K562 (cell line): ENCODE measurements around the gene CD151. TPM values are rescaled to one million over a fixed set of nuclear protein-coding genes. Genes with fewer than 3 reads are reported as not detected.

Experiments used
- HMG20A ChIP-seq: fragments of 450-650 bp; formaldehyde crosslinking; conservative IDR thresholded peaks from 2 replicates; pipeline ENCODE4 v1.4.0; 2020; ENCODE audit warnings: mild to moderate bottlenecking, mixed read lengths
- MAFF ChIP-seq: IDR thresholded peaks from 2 replicates; pipeline ENCODE4 v1.6.1; 2012; ENCODE audit warnings: low read length, improper control_type of control experiment
- NCOA6 ChIP-seq: fragments of 450-650 bp; IDR thresholded peaks from 2 replicates; pipeline ENCODE4 v1.6.1; 2017; ENCODE audit warnings: mild to moderate bottlenecking
- NR1H2 ChIP-seq: sonication (generic); formaldehyde crosslinking; IDR thresholded peaks from 2 replicates; pipeline ENCODE4 v1.4.0; 2020; ENCODE audit warnings: mild to moderate bottlenecking, missing genetic modification reagents
- NUFIP1 ChIP-seq: fragments of 450-650 bp; IDR thresholded peaks from 2 replicates; pipeline ENCODE4 v1.6.1; 2018; ENCODE audit not compliant: partially characterized antibody
- RBM39 ChIP-seq: fragments of 200-400 bp; formaldehyde crosslinking; optimal IDR thresholded peaks from 2 replicates; pipeline ENCODE3; 2018; ENCODE audit warnings: low read depth, low read length
- SMARCE1 ChIP-seq: fragments of 450-650 bp; IDR thresholded peaks from 2 replicates; pipeline ENCODE4 v1.7.1; 2016; ENCODE audit warnings: mild to moderate bottlenecking
- STAT5A ChIP-seq: IDR thresholded peaks from 2 replicates; pipeline ENCODE4 v1.6.1; 2012; ENCODE audit warnings: low read length, inconsistent platforms, borderline replicate concordance
- THRAP3 ChIP-seq: fragments of 450-650 bp; IDR thresholded peaks from 2 replicates; pipeline ENCODE4 v1.6.1; 2016; ENCODE audit warnings: mild to moderate bottlenecking, inconsistent platforms, borderline replicate concordance
- ZFX ChIP-seq: sonication (generic); formaldehyde crosslinking; IDR thresholded peaks from 2 replicates; pipeline ENCODE4 v1.8.0; 2022; ENCODE audit warnings: mild to moderate bottlenecking, missing genetic modification reagents, moderate library complexity
- ZNF140 ChIP-seq: fragments of 250-450 bp; sonication (Bioruptor Pico); IDR thresholded peaks from 2 replicates; pipeline ENCODE4 v1.8.0; 2021; ENCODE audit warnings: moderate library complexity, mild to moderate bottlenecking, inconsistent platforms
- ZNF274 ChIP-seq: IDR thresholded peaks from 2 replicates; pipeline ENCODE4 v1.6.1; 2011; ENCODE audit warnings: low read depth, mild to moderate bottlenecking, low read length, moderate library complexity, borderline replicate concordance
- ZSCAN29 ChIP-seq: fragments of 450-650 bp; IDR thresholded peaks from 2 replicates; pipeline ENCODE4 v1.6.1; 2017
- polyA plus RNA-seq, 8 experiments: library from polyadenylated mRNA; depleted of rRNA in 4 of 8; stranded (reverse) in 5 of 8; unstranded in 3 of 8; fragments of >200 nt; fragmentation: Nextera tagmentation in 2 of 8; fragmentation: Illumina TruSeq in 1 of 8; extraction: Ambion mirVana in 2 of 8; extraction: Trizol in 1 of 8; gene quantifications; 2 replicates each; pipeline versions ENCODE4 v1.2.1 to v1.2.3, GENCODE V29; 2011 to 2014; ENCODE audit warnings: inconsistent platforms in 1 of 8, missing spikeins in 1 of 8
- total RNA-seq, 7 experiments: library from RNA; depleted of rRNA in 6 of 7; stranded (reverse); fragments of >200 nt in 6 of 7; fragmentation: Illumina TruSeq in 2 of 7; extraction: Trizol in 2 of 7; gene quantifications; 2 replicates each; pipeline versions ENCODE4 v1.2.1 to v1.2.3, GENCODE V29; 2011 to 2021; ENCODE audit warnings: low replicate concordance in 1 of 7
- TF ChIP-seq, protein P1 (sequence below): fragments of 450-650 bp; IDR thresholded peaks from 2 replicates; pipeline ENCODE4 v1.6.1; 2016; ENCODE audit warnings: low read depth
- TF ChIP-seq, protein P2 (sequence below): fragments of 450-650 bp; IDR thresholded peaks from 2 replicates; pipeline ENCODE4 v1.6.1; 2016; ENCODE audit warnings: borderline replicate concordance
- TF ChIP-seq, protein P3 (sequence below): fragments of 450-650 bp; IDR thresholded peaks from 2 replicates; pipeline ENCODE4 v1.6.1; 2017; ENCODE audit warnings: mild to moderate bottlenecking, moderate library complexity
- TF ChIP-seq, protein P4 (sequence below): fragments of 250-450 bp; sonication (Bioruptor Pico); IDR thresholded peaks from 2 replicates; pipeline ENCODE4 v1.4.0; 2020; ENCODE audit warnings: mild to moderate bottlenecking, moderate library complexity

Gene CD151
- total and polyA plus RNA-seq, 9 of the 15 experiments (the other 6 are each of a cell fraction or from before 2014, with no cell fraction given) = 2.3 to 187 (median 140) TPM

DNA sequence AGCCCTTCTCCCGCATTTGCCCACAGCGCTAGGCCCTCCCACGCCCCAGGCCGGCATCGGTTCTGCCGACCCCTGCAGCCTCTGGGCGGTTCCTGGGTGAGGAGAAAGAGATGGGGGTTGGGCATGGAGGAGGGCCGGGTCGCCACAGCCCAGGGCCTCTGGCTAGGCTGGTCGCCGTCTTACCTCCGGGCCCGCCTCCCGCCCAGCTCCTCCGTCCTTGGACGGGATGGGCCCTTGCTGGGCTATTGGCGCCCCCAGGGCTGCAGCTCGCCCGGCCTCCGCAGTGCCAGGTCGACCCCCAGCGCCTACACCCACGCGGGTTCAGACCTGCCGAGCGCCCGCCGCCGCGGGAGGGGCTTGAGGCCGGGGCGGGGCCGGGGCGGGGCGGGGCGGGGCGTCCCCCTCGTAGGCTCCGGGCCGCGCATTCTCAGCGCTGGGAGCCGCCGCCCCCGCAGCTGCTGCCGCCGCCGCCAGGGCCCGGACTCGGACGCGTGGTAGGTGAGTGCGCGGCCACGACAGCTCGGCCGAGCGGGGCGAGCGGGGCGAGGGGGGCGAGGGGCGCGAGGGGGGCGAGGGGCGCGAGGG is at the start of gene CD151 (continued):
- TF ChIP-seq, protein P1, sequence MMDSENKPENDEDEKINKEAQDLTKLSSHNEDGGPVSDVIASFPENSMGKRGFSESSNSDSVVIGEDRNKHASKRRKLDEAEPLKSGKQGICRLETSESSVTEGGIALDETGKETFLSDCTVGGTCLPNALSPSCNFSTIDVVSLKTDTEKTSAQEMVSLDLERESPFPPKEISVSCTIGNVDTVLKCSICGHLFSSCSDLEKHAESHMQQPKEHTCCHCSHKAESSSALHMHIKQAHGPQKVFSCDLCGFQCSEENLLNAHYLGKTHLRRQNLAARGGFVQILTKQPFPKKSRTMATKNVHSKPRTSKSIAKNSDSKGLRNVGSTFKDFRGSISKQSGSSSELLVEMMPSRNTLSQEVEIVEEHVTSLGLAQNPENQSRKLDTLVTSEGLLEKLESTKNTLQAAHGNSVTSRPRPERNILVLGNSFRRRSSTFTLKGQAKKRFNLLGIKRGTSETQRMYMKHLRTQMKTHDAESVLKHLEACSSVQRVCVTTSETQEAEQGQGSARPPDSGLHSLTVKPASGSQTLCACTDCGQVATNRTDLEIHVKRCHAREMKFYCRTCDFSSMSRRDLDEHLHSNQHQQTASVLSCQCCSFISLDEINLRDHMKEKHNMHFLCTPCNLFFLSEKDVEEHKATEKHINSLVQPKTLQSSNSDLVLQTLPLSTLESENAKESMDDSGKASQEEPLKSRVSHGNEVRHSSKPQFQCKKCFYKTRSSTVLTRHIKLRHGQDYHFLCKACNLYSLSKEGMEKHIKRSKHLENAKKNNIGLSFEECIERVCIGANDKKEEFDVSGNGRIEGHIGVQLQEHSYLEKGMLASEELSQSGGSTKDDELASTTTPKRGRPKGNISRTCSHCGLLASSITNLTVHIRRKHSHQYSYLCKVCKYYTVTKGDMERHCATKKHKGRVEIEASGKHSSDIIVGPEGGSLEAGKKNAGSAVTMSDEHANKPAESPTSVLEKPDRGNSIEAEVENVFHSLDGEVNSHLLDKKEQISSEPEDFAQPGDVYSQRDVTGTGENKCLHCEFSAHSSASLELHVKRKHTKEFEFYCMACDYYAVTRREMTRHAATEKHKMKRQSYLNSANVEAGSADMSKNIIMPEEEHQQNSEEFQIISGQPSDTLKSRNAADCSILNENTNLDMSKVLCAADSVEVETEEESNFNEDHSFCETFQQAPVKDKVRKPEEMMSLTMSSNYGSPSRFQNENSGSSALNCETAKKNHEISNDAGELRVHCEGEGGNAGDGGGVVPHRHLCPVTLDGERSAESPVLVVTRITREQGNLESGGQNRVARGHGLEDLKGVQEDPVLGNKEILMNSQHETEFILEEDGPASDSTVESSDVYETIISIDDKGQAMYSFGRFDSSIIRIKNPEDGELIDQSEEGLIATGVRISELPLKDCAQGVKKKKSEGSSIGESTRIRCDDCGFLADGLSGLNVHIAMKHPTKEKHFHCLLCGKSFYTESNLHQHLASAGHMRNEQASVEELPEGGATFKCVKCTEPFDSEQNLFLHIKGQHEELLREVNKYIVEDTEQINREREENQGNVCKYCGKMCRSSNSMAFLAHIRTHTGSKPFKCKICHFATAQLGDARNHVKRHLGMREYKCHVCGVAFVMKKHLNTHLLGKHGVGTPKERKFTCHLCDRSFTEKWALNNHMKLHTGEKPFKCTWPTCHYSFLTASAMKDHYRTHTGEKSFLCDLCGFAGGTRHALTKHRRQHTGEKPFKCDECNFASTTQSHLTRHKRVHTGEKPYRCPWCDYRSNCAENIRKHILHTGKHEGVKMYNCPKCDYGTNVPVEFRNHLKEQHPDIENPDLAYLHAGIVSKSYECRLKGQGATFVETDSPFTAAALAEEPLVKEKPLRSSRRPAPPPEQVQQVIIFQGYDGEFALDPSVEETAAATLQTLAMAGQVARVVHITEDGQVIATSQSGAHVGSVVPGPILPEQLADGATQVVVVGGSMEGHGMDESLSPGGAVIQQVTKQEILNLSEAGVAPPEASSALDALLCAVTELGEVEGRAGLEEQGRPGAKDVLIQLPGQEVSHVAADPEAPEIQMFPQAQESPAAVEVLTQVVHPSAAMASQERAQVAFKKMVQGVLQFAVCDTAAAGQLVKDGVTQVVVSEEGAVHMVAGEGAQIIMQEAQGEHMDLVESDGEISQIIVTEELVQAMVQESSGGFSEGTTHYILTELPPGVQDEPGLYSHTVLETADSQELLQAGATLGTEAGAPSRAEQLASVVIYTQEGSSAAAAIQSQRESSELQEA = no peak
- no peak for TF ChIP-seq NCOA6
- TF ChIP-seq STAT5A = no peak
- TF ChIP-seq MAFF = no peak
- TF ChIP-seq, protein P2, sequence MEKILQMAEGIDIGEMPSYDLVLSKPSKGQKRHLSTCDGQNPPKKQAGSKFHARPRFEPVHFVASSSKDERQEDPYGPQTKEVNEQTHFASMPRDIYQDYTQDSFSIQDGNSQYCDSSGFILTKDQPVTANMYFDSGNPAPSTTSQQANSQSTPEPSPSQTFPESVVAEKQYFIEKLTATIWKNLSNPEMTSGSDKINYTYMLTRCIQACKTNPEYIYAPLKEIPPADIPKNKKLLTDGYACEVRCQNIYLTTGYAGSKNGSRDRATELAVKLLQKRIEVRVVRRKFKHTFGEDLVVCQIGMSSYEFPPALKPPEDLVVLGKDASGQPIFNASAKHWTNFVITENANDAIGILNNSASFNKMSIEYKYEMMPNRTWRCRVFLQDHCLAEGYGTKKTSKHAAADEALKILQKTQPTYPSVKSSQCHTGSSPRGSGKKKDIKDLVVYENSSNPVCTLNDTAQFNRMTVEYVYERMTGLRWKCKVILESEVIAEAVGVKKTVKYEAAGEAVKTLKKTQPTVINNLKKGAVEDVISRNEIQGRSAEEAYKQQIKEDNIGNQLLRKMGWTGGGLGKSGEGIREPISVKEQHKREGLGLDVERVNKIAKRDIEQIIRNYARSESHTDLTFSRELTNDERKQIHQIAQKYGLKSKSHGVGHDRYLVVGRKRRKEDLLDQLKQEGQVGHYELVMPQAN = peak; percentile 44; the same call in 1 of the 2 replicates
- no peak for TF ChIP-seq ZNF140
- TF ChIP-seq, protein P3, sequence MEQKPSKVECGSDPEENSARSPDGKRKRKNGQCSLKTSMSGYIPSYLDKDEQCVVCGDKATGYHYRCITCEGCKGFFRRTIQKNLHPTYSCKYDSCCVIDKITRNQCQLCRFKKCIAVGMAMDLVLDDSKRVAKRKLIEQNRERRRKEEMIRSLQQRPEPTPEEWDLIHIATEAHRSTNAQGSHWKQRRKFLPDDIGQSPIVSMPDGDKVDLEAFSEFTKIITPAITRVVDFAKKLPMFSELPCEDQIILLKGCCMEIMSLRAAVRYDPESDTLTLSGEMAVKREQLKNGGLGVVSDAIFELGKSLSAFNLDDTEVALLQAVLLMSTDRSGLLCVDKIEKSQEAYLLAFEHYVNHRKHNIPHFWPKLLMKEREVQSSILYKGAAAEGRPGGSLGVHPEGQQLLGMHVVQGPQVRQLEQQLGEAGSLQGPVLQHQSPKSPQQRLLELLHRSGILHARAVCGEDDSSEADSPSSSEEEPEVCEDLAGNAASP = no peak
- TF ChIP-seq HMG20A (CRISPR knock-in tag) = no peak
- no peak for TF ChIP-seq ZNF274
- no peak for TF ChIP-seq ZSCAN29
- TF ChIP-seq THRAP3 = no peak
- TF ChIP-seq NUFIP1 = no peak
- TF ChIP-seq SMARCE1 = no peak
- TF ChIP-seq, protein P4, sequence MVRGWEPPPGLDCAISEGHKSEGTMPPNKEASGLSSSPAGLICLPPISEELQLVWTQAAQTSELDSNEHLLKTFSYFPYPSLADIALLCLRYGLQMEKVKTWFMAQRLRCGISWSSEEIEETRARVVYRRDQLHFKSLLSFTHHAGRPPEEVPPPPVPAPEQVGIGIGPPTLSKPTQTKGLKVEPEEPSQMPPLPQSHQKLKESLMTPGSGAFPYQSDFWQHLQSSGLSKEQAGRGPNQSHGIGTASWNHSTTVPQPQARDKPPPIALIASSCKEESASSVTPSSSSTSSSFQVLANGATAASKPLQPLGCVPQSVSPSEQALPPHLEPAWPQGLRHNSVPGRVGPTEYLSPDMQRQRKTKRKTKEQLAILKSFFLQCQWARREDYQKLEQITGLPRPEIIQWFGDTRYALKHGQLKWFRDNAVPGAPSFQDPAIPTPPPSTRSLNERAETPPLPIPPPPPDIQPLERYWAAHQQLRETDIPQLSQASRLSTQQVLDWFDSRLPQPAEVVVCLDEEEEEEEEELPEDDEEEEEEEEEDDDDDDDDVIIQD = no peak
- peak; percentile 46 for TF ChIP-seq RBM39
- peak; percentile 88 for TF ChIP-seq ZFX
- no peak for TF ChIP-seq NR1H2 (CRISPR knock-in tag)
